Measurements from ENCODE around the gene PNLIPRP2. TPM values are rescaled to one million over a fixed set of nuclear protein-coding genes. Genes with fewer than 3 reads are reported as not detected.

The PNLIPRP2 gene
- total RNA-seq, 2 donors from 2014 or later: 0.64 to 0.79 TPM

DNA sequence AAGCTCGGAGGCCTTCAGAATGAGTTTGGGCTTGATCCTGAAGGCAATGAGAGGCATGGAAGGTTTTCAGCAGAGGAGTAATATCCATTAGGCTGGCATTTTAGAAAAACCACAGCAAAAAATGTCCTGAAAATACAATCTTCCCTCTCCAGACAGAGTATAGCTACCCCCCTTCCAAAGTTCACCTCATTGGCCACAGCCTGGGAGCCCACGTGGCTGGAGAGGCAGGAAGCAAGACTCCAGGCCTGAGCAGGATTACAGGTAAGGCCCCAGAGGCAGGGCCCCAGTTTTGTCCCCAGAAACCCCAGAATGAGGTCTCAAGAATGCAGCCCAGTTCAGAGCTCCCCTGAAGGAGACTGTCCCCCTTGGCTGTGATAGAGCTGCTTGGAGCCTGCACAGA, 24.7 kb upstream of the PNLIPRP2 start:
- Histone ChIP-seq H3K9me3 (ENCODE audit: control insufficient read depth, low read length) (no peaks in the 10 kb centered on the region), H3K9ac (ENCODE audit: extremely low read depth, low read length, poor library complexity, severe bottlenecking) (no peak overlapping the region), H3K36me3 (ENCODE audit: control insufficient read depth, insufficient read depth, low read length) (no peaks in the 10 kb centered on the region), H3K27me3 (ENCODE audit: control insufficient read depth, insufficient read depth, low read length, poor library complexity, severe bottlenecking) (no peaks in the 10 kb centered on the region), H3K4me1 (ENCODE audit: control insufficient read depth, insufficient read depth, low read length) (no peaks in the 10 kb centered on the region), H3K4me3 (ENCODE audit: low read length) (no peak overlapping the region), H3K27ac (ENCODE audit: low read depth, low read length) (no peak overlapping the region)
- Mint-ChIP-seq H3K9me3 (no peaks in the 10 kb centered on the region), H3K27ac (no peak overlapping the region), H3K36me3 (ENCODE audit: low read depth) (no peaks in the 10 kb centered on the region), H3K27me3 (ENCODE audit: insufficient read depth) (no peaks in the 10 kb centered on the region), H3K4me1 (no peaks in the 10 kb centered on the region), H3K4me3 (no peak overlapping the region)
- DNase-seq: no peak
- no peak for TF ChIP-seq CTCF (conservative IDR thresholded peaks at IDR 0.05)
- WGBS, 2 experiments (ENCODE audit: insufficient coverage in 1 of 2, insufficient read length in 1 of 2): 83% methylated on average over 2 of the region's 2 CpGs

GRCh38 chr10:116597543-116597942, 23.2 kb upstream of the PNLIPRP2 start:
- Histone ChIP-seq H3K27me3 (ENCODE audit: control insufficient read depth, insufficient read depth, low read length, poor library complexity, severe bottlenecking) (no peaks in the 10 kb centered on the region), H3K9ac (ENCODE audit: extremely low read depth, low read length, poor library complexity, severe bottlenecking) (no peak overlapping the region), H3K36me3 (ENCODE audit: control insufficient read depth, insufficient read depth, low read length) (no peaks in the 10 kb centered on the region), H3K4me3 (ENCODE audit: low read length) (no peak overlapping the region), H3K27ac (ENCODE audit: low read depth, low read length) (no peak overlapping the region), H3K4me1 (ENCODE audit: control insufficient read depth, insufficient read depth, low read length) (no peaks in the 10 kb centered on the region), H3K9me3 (ENCODE audit: control insufficient read depth, low read length) (no peaks in the 10 kb centered on the region)
- Mint-ChIP-seq H3K36me3 (ENCODE audit: low read depth) (no peaks in the 10 kb centered on the region), H3K27me3 (ENCODE audit: insufficient read depth) (no peaks in the 10 kb centered on the region), H3K9me3 (no peaks in the 10 kb centered on the region), H3K27ac (no peak overlapping the region), H3K4me3 (no peak overlapping the region), H3K4me1 (no peaks in the 10 kb centered on the region)
- no peak for TF ChIP-seq CTCF (conservative IDR thresholded peaks at IDR 0.05)
- DNase-seq: no peak
- WGBS, 2 experiments (ENCODE audit: insufficient coverage in 1 of 2, insufficient read length in 1 of 2): 86 to 87% methylated on average over 4 to 5 of the region's 5 CpGs

DNA sequence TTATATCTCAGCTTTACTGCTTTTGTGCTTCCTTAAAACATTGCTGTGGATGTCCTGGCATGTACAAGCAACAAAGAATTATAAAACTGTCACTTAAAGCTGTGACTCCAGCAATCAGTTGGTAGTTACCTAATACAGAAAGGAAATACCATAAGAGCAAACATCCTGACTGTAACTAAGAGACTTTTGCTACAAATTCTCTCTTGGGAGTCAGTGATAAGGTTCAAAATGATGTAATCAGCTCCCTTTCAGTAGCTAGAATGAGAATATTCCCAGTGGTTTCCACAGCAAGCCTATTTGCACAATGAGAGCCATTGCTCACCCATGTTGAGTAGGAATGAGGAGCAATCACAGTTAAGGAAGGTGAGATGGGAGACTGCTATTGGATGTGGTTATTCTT, 22.4 kb upstream of the PNLIPRP2 start:
- Mint-ChIP-seq H3K36me3 (ENCODE audit: low read depth) (no peaks in the 10 kb centered on the region), H3K9me3 (no peaks in the 10 kb centered on the region), H3K27me3 (ENCODE audit: insufficient read depth) (no peaks in the 10 kb centered on the region)

More for the DNA sequence above, 22.4 kb upstream of the PNLIPRP2 start:
- H3K4me3 Mint-ChIP-seq: no peak overlapping the region
- no peak overlapping the region for H3K9ac ChIP-seq (ENCODE audit: extremely low read depth, low read length, poor library complexity, severe bottlenecking)
- no peak for DNase-seq
- TF ChIP-seq CTCF (conservative IDR thresholded peaks at IDR 0.05): no peak
- H3K4me1 ChIP-seq (ENCODE audit: control insufficient read depth, insufficient read depth, low read length): no peaks in the 10 kb centered on the region
- H3K9me3 ChIP-seq (ENCODE audit: control insufficient read depth, low read length): no peaks in the 10 kb centered on the region
- H3K36me3 ChIP-seq (ENCODE audit: control insufficient read depth, insufficient read depth, low read length): no peaks in the 10 kb centered on the region
- H3K4me3 ChIP-seq (ENCODE audit: low read length): no peak overlapping the region
- H3K27ac ChIP-seq (ENCODE audit: low read depth, low read length): no peak overlapping the region
- no peaks in the 10 kb centered on the region for H3K27me3 ChIP-seq (ENCODE audit: control insufficient read depth, insufficient read depth, low read length, poor library complexity, severe bottlenecking)
- no peaks in the 10 kb centered on the region for H3K4me1 Mint-ChIP-seq
- no peak overlapping the region for H3K27ac Mint-ChIP-seq

All from endodermal cell (in vitro differentiated cells).